GM12878 (cell line): ENCODE results near the gene UGT8. TPM values are rescaled to one million over a fixed set of nuclear protein-coding genes. Genes with fewer than 3 reads are reported as not detected.

Source experiments
- ATAC-seq: fragments of 200-7000 bp; cut with Tn5 transposase; 3 replicates; pipeline ENCODE4 v1.9.1; 2020; ENCODE audit warnings: mild to moderate bottlenecking, moderate library complexity
- BruUV-seq: library from RNA; stranded (reverse); fragments of 400-500 nt; replicated peaks from 2 replicates; lab custom pipeline; 2021; lab: Mats Ljungman, UMichigan
- CTCF ChIA-PET: fragments of 300-600 bp; sonication (Branson Sonifier 250); formaldehyde crosslinking; extraction: SDS; loops from one replicate; lab custom pipeline; 2021; ENCODE audit warnings: inconsistent platforms; lab: Yijun Ruan, JAX
- POLR2A ChIA-PET: fragments of 350-600 bp; formaldehyde crosslinking; extraction: SDS; loops from one replicate; lab custom pipeline; 2021; ENCODE audit warnings: inconsistent platforms; lab: Charles Lee
- RAD21 ChIA-PET: fragments of 300-600 bp; sonication (Branson Sonifier 250); formaldehyde crosslinking; loops from one replicate; lab custom pipeline; 2023; ENCODE audit warnings: antibody characterized with exemption; ENCODE audit not compliant: unreplicated experiment; lab: Charles Lee
- SMC1A ChIA-PET: fragments of 300-600 bp; sonication (Branson Sonifier 250); formaldehyde crosslinking; loops from one replicate; lab custom pipeline; 2023; ENCODE audit not compliant: unreplicated experiment, uncharacterized antibody; lab: Charles Lee
- DNase-seq: peaks from one replicate; pipeline ENCODE4 v3.0.0-alpha.2; 2011; ENCODE audit warnings: low read depth, low spot score
- FAIRE-seq: peaks from 3 replicates; lab custom pipeline; 2011; peaks lifted over from hg19 to GRCh38; lab: Jason Lieb, UNC
- H2AFZ ChIP-seq: 2 replicates; pipeline ENCODE4 v1.6.0; 2011; ENCODE audit warnings: low read depth, low read length, control low read depth; ENCODE audit not compliant: control insufficient read depth
- H3K27ac ChIP-seq: 2 replicates; pipeline ENCODE4 v1.5.1; 2011; ENCODE audit warnings: control low read depth; ENCODE audit not compliant: control insufficient read depth, insufficient read depth
- H3K27me3 ChIP-seq, 2 experiments: replicated peaks in 1 of 2; 2 replicates each; pipeline versions ENCODE4 v1.6.0 to v1.6.1; 2011; ENCODE audit warnings: low read length in 1 of 2; ENCODE audit not compliant: control insufficient read depth in 2 of 2, insufficient read depth in 2 of 2
- H3K36me3 ChIP-seq, 2 experiments: 2 replicates each; pipeline ENCODE4 v1.5.1; 2011; ENCODE audit warnings: low read length in 1 of 2; ENCODE audit not compliant: control insufficient read depth in 2 of 2, insufficient read depth in 2 of 2
- H3K4me1 ChIP-seq: 2 replicates; pipeline ENCODE4 v1.6.1; 2011; ENCODE audit warnings: mild to moderate bottlenecking, low read length, moderate library complexity, mixed read lengths; ENCODE audit not compliant: control insufficient read depth, insufficient read depth
- H3K4me2 ChIP-seq: 2 replicates; pipeline ENCODE4 v1.6.0; 2011; ENCODE audit warnings: control low read depth; ENCODE audit not compliant: control insufficient read depth, insufficient read depth
- H3K4me3 ChIP-seq: fragments of 200-600 bp; sonication (generic); 2 replicates; pipeline ENCODE4 v1.5.1; 2016
- H3K79me2 ChIP-seq: 2 replicates; pipeline ENCODE4 v1.6.0; 2011; ENCODE audit warnings: low read length; ENCODE audit not compliant: control insufficient read depth, insufficient read depth
- H3K9ac ChIP-seq: 2 replicates; pipeline ENCODE4 v1.8.0; 2011; ENCODE audit warnings: low read length, control low read depth, mixed read lengths; ENCODE audit not compliant: control insufficient read depth, insufficient read depth
- H3K9me3 ChIP-seq: replicated peaks from 3 replicates; pipeline ENCODE4 v1.5.1; 2011; ENCODE audit warnings: mild to moderate bottlenecking, low read length; ENCODE audit not compliant: control insufficient read depth, insufficient read depth
- H4K20me1 ChIP-seq: 2 replicates; pipeline ENCODE4 v1.6.0; 2011; ENCODE audit not compliant: control insufficient read depth, insufficient read depth
- BMI1 ChIP-seq: fragments of 450-650 bp; IDR thresholded peaks from 2 replicates; pipeline ENCODE4 v1.6.1; 2016; ENCODE audit warnings: mild to moderate bottlenecking, moderate library complexity, borderline replicate concordance
- CHD2 ChIP-seq: IDR thresholded peaks from 2 replicates; pipeline ENCODE4 v1.6.1; 2011; ENCODE audit warnings: low read depth, low read length, improper control_type of control experiment, borderline replicate concordance
- CREB1 ChIP-seq: IDR thresholded peaks from 2 replicates; pipeline ENCODE4 v1.6.1; 2012; ENCODE audit warnings: low read depth, mild to moderate bottlenecking, inconsistent platforms
- IRF5 ChIP-seq: fragments of 450-650 bp; IDR thresholded peaks from 2 replicates; pipeline ENCODE4 v1.6.1; 2017; ENCODE audit warnings: borderline replicate concordance
- JUND ChIP-seq: IDR thresholded peaks from 2 replicates; pipeline ENCODE4 v1.6.1; 2012; ENCODE audit warnings: low read depth, mild to moderate bottlenecking, low read length, improper control_type of control experiment, moderate library complexity
- KDM1A ChIP-seq: fragments of 200-600 bp; sonication (generic); IDR thresholded peaks from 2 replicates; pipeline ENCODE4 v1.6.1; 2016; ENCODE audit warnings: borderline replicate concordance
- MTA3 ChIP-seq: IDR thresholded peaks from 2 replicates; pipeline ENCODE4 v1.6.1; 2012; ENCODE audit warnings: low read length, inconsistent platforms, borderline replicate concordance
- NR2F1 ChIP-seq: fragments of 450-650 bp; conservative IDR thresholded peaks from 2 replicates; pipeline ENCODE4 v1.6.1; 2017; ENCODE audit warnings: mild to moderate bottlenecking
- SMAD5 ChIP-seq: IDR thresholded peaks from 2 replicates; pipeline ENCODE4 v1.6.1; 2016; ENCODE audit warnings: antibody characterized with exemption, low read depth
- YBX1 ChIP-seq: fragments of 450-650 bp; IDR thresholded peaks from 2 replicates; pipeline ENCODE4 v1.6.1; 2016; ENCODE audit warnings: antibody characterized with exemption
- WGBS: methylation state at CpG from one replicate; pipeline ENCODE4 v1.1.6; 2016; ENCODE audit warnings: low lambda C conversion rate; ENCODE audit not compliant: insufficient replicate concordance, insufficient coverage; ENCODE audit errors: missing lambda C conversion rate; 5-methylcytosine and 5-hydroxymethylcytosine counted together
- in situ Hi-C: fragments of 300-500 bp; cut with MboI; formaldehyde crosslinking; loops from 9 replicates; pipeline ENCODE4 v1.14.3; 2018; ENCODE audit warnings: mixed read lengths
- intact Hi-C: fragments of 100-400 bp; cut with micrococcal nuclease; formaldehyde crosslinking; loops from one replicate; pipeline ENCODE4 v1.14.2; 2022; ENCODE audit not compliant: unreplicated experiment
- polyA plus RNA-seq, 11 experiments: library from polyadenylated mRNA; depleted of rRNA in 4 of 11; unstranded in 6 of 11; stranded (reverse) in 5 of 11; fragments of >200 nt; fragmentation: Nextera tagmentation in 4 of 11; fragmentation: Illumina TruSeq in 1 of 11; extraction: Ambion mirVana in 4 of 11; extraction: Trizol in 1 of 11; gene quantifications; 1 replicate in 1 of 11; 2 replicates in 10 of 11; pipeline versions ENCODE4 v1.2.1 to v1.2.3, GENCODE V29; 2011 to 2016; ENCODE audit warnings: inconsistent platforms in 2 of 11, missing spikeins in 2 of 11, low read depth in 1 of 11
- total RNA-seq, 4 experiments: library from RNA; depleted of rRNA in 3 of 4; stranded (reverse); fragments of >200 nt in 3 of 4; fragmentation: Illumina TruSeq in 1 of 4; extraction: Trizol in 1 of 4; gene quantifications; 2 replicates each; pipeline versions ENCODE4 v1.2.1 to v1.2.3, GENCODE V29; 2013 to 2021
- TF ChIP-seq, protein P1 (sequence below): IDR thresholded peaks from 2 replicates; pipeline ENCODE4 v1.6.1; 2012; ENCODE audit warnings: improper control_type of control experiment, low read depth, low read length; ENCODE audit not compliant: insufficient replicate concordance
- TF ChIP-seq, protein P2 (sequence below): fragments of 450-650 bp; IDR thresholded peaks from 2 replicates; pipeline ENCODE4 v1.6.1; 2014; ENCODE audit warnings: mild to moderate bottlenecking

The UGT8 gene
- total and polyA plus RNA-seq, 10 of the 15 experiments (the other 5 are each of a cell fraction or from before 2014, with no cell fraction given): 0.16 to 1.1 (median 0.49) TPM

DNA sequence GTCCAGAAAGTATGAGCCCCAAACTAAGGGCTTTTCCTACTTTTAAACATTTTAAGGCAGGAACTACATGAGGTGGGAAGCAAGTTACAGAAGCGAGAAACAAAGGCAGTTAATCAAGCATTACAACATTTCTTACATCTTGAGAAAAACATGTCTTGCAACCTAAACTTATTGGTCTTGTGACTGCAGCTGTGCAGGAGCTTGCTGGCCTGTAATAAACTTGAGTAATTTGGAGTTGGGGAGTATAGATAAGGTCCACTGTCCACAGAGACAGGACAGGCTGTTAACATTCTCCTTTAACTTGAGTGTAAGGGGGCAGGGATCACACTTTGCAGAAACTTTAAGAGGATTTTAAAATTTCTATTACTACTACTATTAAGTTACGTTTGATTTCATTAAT lies 2.7 kb upstream of the UGT8 start (continued):
- TF ChIP-seq, protein P1, sequence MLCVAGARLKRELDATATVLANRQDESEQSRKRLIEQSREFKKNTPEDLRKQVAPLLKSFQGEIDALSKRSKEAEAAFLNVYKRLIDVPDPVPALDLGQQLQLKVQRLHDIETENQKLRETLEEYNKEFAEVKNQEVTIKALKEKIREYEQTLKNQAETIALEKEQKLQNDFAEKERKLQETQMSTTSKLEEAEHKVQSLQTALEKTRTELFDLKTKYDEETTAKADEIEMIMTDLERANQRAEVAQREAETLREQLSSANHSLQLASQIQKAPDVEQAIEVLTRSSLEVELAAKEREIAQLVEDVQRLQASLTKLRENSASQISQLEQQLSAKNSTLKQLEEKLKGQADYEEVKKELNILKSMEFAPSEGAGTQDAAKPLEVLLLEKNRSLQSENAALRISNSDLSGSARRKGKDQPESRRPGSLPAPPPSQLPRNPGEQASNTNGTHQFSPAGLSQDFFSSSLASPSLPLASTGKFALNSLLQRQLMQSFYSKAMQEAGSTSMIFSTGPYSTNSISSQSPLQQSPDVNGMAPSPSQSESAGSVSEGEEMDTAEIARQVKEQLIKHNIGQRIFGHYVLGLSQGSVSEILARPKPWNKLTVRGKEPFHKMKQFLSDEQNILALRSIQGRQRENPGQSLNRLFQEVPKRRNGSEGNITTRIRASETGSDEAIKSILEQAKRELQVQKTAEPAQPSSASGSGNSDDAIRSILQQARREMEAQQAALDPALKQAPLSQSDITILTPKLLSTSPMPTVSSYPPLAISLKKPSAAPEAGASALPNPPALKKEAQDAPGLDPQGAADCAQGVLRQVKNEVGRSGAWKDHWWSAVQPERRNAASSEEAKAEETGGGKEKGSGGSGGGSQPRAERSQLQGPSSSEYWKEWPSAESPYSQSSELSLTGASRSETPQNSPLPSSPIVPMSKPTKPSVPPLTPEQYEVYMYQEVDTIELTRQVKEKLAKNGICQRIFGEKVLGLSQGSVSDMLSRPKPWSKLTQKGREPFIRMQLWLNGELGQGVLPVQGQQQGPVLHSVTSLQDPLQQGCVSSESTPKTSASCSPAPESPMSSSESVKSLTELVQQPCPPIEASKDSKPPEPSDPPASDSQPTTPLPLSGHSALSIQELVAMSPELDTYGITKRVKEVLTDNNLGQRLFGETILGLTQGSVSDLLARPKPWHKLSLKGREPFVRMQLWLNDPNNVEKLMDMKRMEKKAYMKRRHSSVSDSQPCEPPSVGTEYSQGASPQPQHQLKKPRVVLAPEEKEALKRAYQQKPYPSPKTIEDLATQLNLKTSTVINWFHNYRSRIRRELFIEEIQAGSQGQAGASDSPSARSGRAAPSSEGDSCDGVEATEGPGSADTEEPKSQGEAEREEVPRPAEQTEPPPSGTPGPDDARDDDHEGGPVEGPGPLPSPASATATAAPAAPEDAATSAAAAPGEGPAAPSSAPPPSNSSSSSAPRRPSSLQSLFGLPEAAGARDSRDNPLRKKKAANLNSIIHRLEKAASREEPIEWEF: no peak
- TF ChIP-seq, all 136 proteins: peak for 0

DNA sequence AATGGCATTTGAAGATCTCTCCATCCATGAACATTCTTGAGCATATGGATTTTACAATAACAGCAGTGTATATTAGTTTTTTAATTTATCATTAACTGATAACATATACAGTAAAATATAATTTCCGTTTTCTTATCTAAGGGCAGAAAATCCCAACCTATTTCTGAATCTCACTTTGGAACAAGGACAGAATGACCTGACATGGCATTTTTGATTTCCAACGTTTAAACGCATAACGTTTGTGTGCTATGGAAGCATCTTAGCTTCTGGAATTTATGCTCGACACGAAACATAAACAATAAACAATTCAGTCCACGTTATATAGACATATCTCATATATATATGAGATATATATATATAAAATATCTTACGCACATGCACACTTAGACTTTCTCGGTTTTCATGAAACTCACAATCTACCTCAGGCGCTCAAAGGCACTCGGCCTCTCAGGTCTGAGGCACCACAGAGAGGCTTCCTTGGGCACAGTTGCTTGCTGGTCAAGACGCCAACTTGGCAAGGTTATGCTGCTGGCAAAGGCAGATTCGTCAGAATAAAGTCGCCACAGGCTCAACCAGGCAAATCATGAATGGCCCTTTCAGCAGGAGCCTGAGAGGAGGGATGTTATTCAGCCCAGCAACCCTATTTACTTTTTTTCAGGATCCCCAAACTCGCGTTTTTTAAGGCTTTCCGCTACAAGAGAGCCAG lies 1.0 kb upstream of the UGT8 start:
- no peak overlapping the region for H3K9ac ChIP-seq
- ATAC-seq: no peak

More for the DNA sequence above, 1.0 kb upstream of the UGT8 start:
- Histone ChIP-seq H3K9me3 (no peaks in the 10 kb centered on the region; the same call in 2 of the 3 replicates), H3K4me2 (peak overlapping the region; percentile 90), H3K36me3 (no peaks in the 10 kb centered on the region), H3K27ac (no peak overlapping the region), H3K27me3 (peaks cover 4 to 21% of the 10 kb centered on the region in 2 experiments)
- BruUV-seq: no TSS peak
- DNase-seq: no peak
- in situ Hi-C loops: no loop called here
- intact Hi-C loops: no loop called here
- no peak for FAIRE-seq
- TF ChIP-seq KDM1A (no peak), BMI1 (no peak), CHD2 (no peak), JUND (no peak), NR2F1 (no peak), IRF5 (no peak), SMAD5 (no peak), YBX1 (no peak), CREB1 (no peak), MTA3 (no peak)
- TF ChIP-seq, protein P2, sequence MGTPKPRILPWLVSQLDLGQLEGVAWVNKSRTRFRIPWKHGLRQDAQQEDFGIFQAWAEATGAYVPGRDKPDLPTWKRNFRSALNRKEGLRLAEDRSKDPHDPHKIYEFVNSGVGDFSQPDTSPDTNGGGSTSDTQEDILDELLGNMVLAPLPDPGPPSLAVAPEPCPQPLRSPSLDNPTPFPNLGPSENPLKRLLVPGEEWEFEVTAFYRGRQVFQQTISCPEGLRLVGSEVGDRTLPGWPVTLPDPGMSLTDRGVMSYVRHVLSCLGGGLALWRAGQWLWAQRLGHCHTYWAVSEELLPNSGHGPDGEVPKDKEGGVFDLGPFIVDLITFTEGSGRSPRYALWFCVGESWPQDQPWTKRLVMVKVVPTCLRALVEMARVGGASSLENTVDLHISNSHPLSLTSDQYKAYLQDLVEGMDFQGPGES: no peak
- TF ChIP-seq, all 136 proteins: peak for 0
- 51% methylated on average over 17 of the region's 17 CpGs for WGBS
- H3K4me1 ChIP-seq: peaks cover 39% of the 10 kb centered on the region
- no peaks in the 10 kb centered on the region for H3K79me2 ChIP-seq
- SMC1A ChIA-PET: interaction anchor here (0.7 kb wide), 1 partner anchor 9 kb away, joined by 3 read pairs; no protein-coding TSS in a partner anchor
- POLR2A ChIA-PET: no interaction called here
- CTCF ChIA-PET: interaction anchor here (0.7 kb wide), 1 partner anchor 148 kb away, joined by 3 read pairs; no protein-coding TSS in a partner anchor
- no peaks in the 10 kb centered on the region for H4K20me1 ChIP-seq
- no peak overlapping the region for H3K4me3 ChIP-seq
- RAD21 ChIA-PET: no interaction called here
- H2AFZ ChIP-seq: no peak overlapping the region
